H9 (cell line): Measurements from ENCODE around the gene ANKRD30A. TPM values are rescaled to one million over a fixed set of nuclear protein-coding genes. Genes with fewer than 3 reads are reported as not detected.

Experiments
- DNase-seq: peaks from one replicate; pipeline ENCODE4 v3.0.0-alpha.2; 2017
- H2AFZ ChIP-seq: one replicate; pipeline ENCODE4 v1.6.1; 2013; ENCODE audit warnings: mild to moderate bottlenecking, low read length, control low read depth, moderate library complexity
- H2AK5ac ChIP-seq: 2 replicates; pipeline ENCODE4 v1.6.1; 2013; ENCODE audit warnings: low read length, control low read depth, mixed read lengths; ENCODE audit not compliant: insufficient read length
- H2BK120ac ChIP-seq: one replicate; pipeline ENCODE4 v1.6.1; 2013; ENCODE audit warnings: low read depth, mild to moderate bottlenecking, low read length, control low read depth, inconsistent platforms; ENCODE audit not compliant: poor library complexity, severe bottlenecking
- H2BK12ac ChIP-seq: 2 replicates; pipeline ENCODE4 v1.6.1; 2013; ENCODE audit warnings: low read length, control low read depth, mixed read lengths, low read depth; ENCODE audit not compliant: insufficient read length
- H2BK15ac ChIP-seq: 2 replicates; pipeline ENCODE4 v1.6.1; 2013; ENCODE audit warnings: low read depth, low read length, control low read depth
- H2BK20ac ChIP-seq: one replicate; pipeline ENCODE4 v1.6.1; 2013; ENCODE audit warnings: low read depth, mild to moderate bottlenecking, low read length, control low read depth, inconsistent platforms; ENCODE audit not compliant: poor library complexity, severe bottlenecking
- H2BK5ac ChIP-seq: 2 replicates; pipeline ENCODE4 v1.6.1; 2013; ENCODE audit warnings: low read length, control low read depth, mixed read lengths; ENCODE audit not compliant: insufficient read length
- H3K14ac ChIP-seq: 2 replicates; pipeline ENCODE4 v1.6.1; 2013; ENCODE audit warnings: low read length, control low read depth; ENCODE audit not compliant: insufficient read depth
- H3K18ac ChIP-seq: 2 replicates; pipeline ENCODE4 v1.6.1; 2013; ENCODE audit warnings: low read depth, mild to moderate bottlenecking, mixed read lengths, low read length, control low read depth; ENCODE audit not compliant: insufficient read length
- H3K23ac ChIP-seq: 2 replicates; pipeline ENCODE4 v1.6.1; 2013; ENCODE audit warnings: low read length, control low read depth, mixed read lengths, low read depth; ENCODE audit not compliant: insufficient read length
- H3K23me2 ChIP-seq: 2 replicates; pipeline ENCODE4 v1.6.1; 2013; ENCODE audit warnings: low read depth, mild to moderate bottlenecking, mixed read lengths, low read length, control low read depth; ENCODE audit not compliant: insufficient read length, poor library complexity, severe bottlenecking
- H3K27ac ChIP-seq: 2 replicates; pipeline ENCODE4 v1.5.1; 2013; ENCODE audit warnings: low read length, control low read depth, mixed read lengths, low read depth; ENCODE audit not compliant: insufficient read length
- H3K27me3 ChIP-seq: 2 replicates; pipeline ENCODE4 v1.6.1; 2013; ENCODE audit warnings: low read length, control low read depth, inconsistent platforms; ENCODE audit not compliant: insufficient read depth
- H3K4ac ChIP-seq: 2 replicates; pipeline ENCODE4 v1.6.1; 2013; ENCODE audit warnings: low read depth, mild to moderate bottlenecking, control low read depth, inconsistent platforms, low read length, moderate library complexity
- H3K4me1 ChIP-seq: 2 replicates; pipeline ENCODE4 v1.6.1; 2013; ENCODE audit warnings: low read length, control low read depth, inconsistent platforms; ENCODE audit not compliant: insufficient read depth
- H3K4me2 ChIP-seq: 2 replicates; pipeline ENCODE4 v1.6.1; 2013; ENCODE audit warnings: low read length, control low read depth, mixed read lengths; ENCODE audit not compliant: insufficient read length, insufficient read depth
- H3K56ac ChIP-seq: 2 replicates; pipeline ENCODE4 v1.6.1; 2013; ENCODE audit warnings: low read depth, mild to moderate bottlenecking, mixed read lengths, low read length, control low read depth; ENCODE audit not compliant: insufficient read length
- H3K79me1 ChIP-seq: 2 replicates; pipeline ENCODE4 v1.6.1; 2013; ENCODE audit warnings: low read depth, mild to moderate bottlenecking, moderate library complexity, low read length, control low read depth, inconsistent platforms; ENCODE audit not compliant: insufficient read depth, poor library complexity, severe bottlenecking
- H3K79me2 ChIP-seq: 2 replicates; pipeline ENCODE4 v1.6.1; 2013; ENCODE audit warnings: low read length, control low read depth, inconsistent platforms; ENCODE audit not compliant: insufficient read depth
- H3K9ac ChIP-seq: 2 replicates; pipeline ENCODE4 v1.6.1; 2013; ENCODE audit warnings: low read length, control low read depth, mixed read lengths; ENCODE audit not compliant: insufficient read length; ENCODE audit errors: extremely low read depth
- H3K9me3 ChIP-seq: one replicate; pipeline ENCODE4 v1.6.1; 2013; ENCODE audit warnings: low read depth, low read length, inconsistent platforms; ENCODE audit not compliant: control insufficient read depth
- H3T11ph ChIP-seq: one replicate; pipeline ENCODE4 v1.6.1; 2013; ENCODE audit warnings: mild to moderate bottlenecking, low read length, control low read depth, inconsistent platforms
- H4K20me1 ChIP-seq: one replicate; pipeline ENCODE4 v1.6.1; 2013; ENCODE audit not compliant: control insufficient read depth, insufficient read length, insufficient read depth
- H4K5ac ChIP-seq: 2 replicates; pipeline ENCODE4 v1.6.1; 2013; ENCODE audit warnings: low read depth, mild to moderate bottlenecking, mixed read lengths, low read length, control low read depth; ENCODE audit not compliant: insufficient read length
- H4K8ac ChIP-seq: replicated peaks from 2 replicates; pipeline ENCODE4 v1.6.1; 2013; ENCODE audit warnings: low read length, control low read depth, mixed read lengths, low read depth; ENCODE audit not compliant: insufficient read length
- H4K91ac ChIP-seq: 2 replicates; pipeline ENCODE4 v1.6.1; 2013; ENCODE audit warnings: low read depth, mild to moderate bottlenecking, moderate library complexity, mixed read lengths, low read length, control low read depth; ENCODE audit not compliant: insufficient read length
- H3K27ac Mint-ChIP-seq, 3 experiments: 2 replicates in 2 of 3; 3 replicates in 1 of 3; pipeline ENCODE4 v1.8.0; 2020 to 2021; ENCODE audit warnings: mixed read lengths in 3 of 3, mild to moderate bottlenecking in 1 of 3, moderate library complexity in 1 of 3
- H3K27me3 Mint-ChIP-seq: 2 replicates; pipeline ENCODE4 v1.8.0; 2021; ENCODE audit warnings: low read depth, mild to moderate bottlenecking, moderate library complexity, mixed read lengths
- H3K36me3 Mint-ChIP-seq, 3 experiments: 2 replicates in 2 of 3; 3 replicates in 1 of 3; pipeline ENCODE4 v1.8.0; 2020 to 2021; ENCODE audit warnings: low read depth in 3 of 3, mixed read lengths in 3 of 3; ENCODE audit not compliant: insufficient read depth in 1 of 3
- H3K4me1 Mint-ChIP-seq, 2 experiments: 2 replicates each; pipeline ENCODE4 v1.8.0; 2020; ENCODE audit warnings: mixed read lengths in 2 of 2
- H3K4me3 Mint-ChIP-seq, 2 experiments: 2 replicates in 1 of 2; 3 replicates in 1 of 2; pipeline ENCODE4 v1.8.0; 2020 to 2021; ENCODE audit warnings: mild to moderate bottlenecking in 2 of 2, mixed read lengths in 2 of 2, moderate library complexity in 1 of 2
- H3K9me3 Mint-ChIP-seq, 2 experiments: 2 replicates in 1 of 2; 3 replicates in 1 of 2; pipeline ENCODE4 v1.8.0; 2020; ENCODE audit warnings: mild to moderate bottlenecking in 2 of 2, mixed read lengths in 2 of 2, moderate library complexity in 1 of 2
- WGBS: extraction: QIAGEN DNeasy Blood & Tissue Kit; methylation state at CpG from one replicate; pipeline ENCODE4 v1.1.7; 2013; ENCODE audit warnings: missing lambda C conversion rate, low lambda C conversion rate, mixed read lengths; ENCODE audit not compliant: insufficient read length; ENCODE audit errors: extremely low coverage; 5-methylcytosine and 5-hydroxymethylcytosine counted together
- total RNA-seq: library from RNA; stranded (reverse); gene quantifications from 2 replicates; pipeline ENCODE4 v1.2.1, GENCODE V29; 2021
- TF ChIP-seq, protein P1 (sequence below): fragments of 200-600 bp; sonication (generic); conservative IDR thresholded peaks from 3 replicates; pipeline ENCODE4 v1.8.0; 2021; ENCODE audit warnings: antibody characterized with exemption, mild to moderate bottlenecking

Gene ANKRD30A
- total RNA-seq, 1 experiment from 2014 or later: not detected

GRCh38 chr10:37240223-37240622 lies 114.8 kb downstream of the ANKRD30A start:
- WGBS: no CpG with 5 or more reads among the region's 2 CpGs
- H3K4ac ChIP-seq: no peak overlapping the region
- no peak overlapping the region for H3K23ac ChIP-seq
- no peak overlapping the region for H2BK120ac ChIP-seq
- H3K14ac ChIP-seq: no peak overlapping the region
- no peak overlapping the region for H2AFZ ChIP-seq
- H3K23me2 ChIP-seq: no peaks in the 10 kb centered on the region
- DNase-seq: no peak
- no peak overlapping the region for H4K8ac ChIP-seq
- no peak overlapping the region for H3K9ac ChIP-seq
- no peaks in the 10 kb centered on the region for H3K4me1 ChIP-seq
- no peak overlapping the region for H2AK5ac ChIP-seq
- peaks cover 65 to 73% of the 10 kb centered on the region in 2 experiments for H3K9me3 Mint-ChIP-seq
- no peak overlapping the region for H2BK12ac ChIP-seq
- H3T11ph ChIP-seq: no peak overlapping the region
- no peak overlapping the region for H2BK20ac ChIP-seq
- peaks cover 55% of the 10 kb centered on the region for H3K9me3 ChIP-seq
- TF ChIP-seq, protein P1, sequence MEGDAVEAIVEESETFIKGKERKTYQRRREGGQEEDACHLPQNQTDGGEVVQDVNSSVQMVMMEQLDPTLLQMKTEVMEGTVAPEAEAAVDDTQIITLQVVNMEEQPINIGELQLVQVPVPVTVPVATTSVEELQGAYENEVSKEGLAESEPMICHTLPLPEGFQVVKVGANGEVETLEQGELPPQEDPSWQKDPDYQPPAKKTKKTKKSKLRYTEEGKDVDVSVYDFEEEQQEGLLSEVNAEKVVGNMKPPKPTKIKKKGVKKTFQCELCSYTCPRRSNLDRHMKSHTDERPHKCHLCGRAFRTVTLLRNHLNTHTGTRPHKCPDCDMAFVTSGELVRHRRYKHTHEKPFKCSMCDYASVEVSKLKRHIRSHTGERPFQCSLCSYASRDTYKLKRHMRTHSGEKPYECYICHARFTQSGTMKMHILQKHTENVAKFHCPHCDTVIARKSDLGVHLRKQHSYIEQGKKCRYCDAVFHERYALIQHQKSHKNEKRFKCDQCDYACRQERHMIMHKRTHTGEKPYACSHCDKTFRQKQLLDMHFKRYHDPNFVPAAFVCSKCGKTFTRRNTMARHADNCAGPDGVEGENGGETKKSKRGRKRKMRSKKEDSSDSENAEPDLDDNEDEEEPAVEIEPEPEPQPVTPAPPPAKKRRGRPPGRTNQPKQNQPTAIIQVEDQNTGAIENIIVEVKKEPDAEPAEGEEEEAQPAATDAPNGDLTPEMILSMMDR: no peak
- no peak overlapping the region for H3K4me3 Mint-ChIP-seq
- H4K5ac ChIP-seq: no peak overlapping the region
- H2BK5ac ChIP-seq: no peak overlapping the region
- H3K27me3 ChIP-seq: no peaks in the 10 kb centered on the region
- H3K27me3 Mint-ChIP-seq: no peaks in the 10 kb centered on the region
- no peaks in the 10 kb centered on the region for H4K20me1 ChIP-seq
- H3K56ac ChIP-seq: no peak overlapping the region
- H2BK15ac ChIP-seq: no peak overlapping the region
- peaks cover 8 to 14% (median 10%) of the 10 kb centered on the region in 3 experiments; a peak in 5 of 7 replicates for H3K36me3 Mint-ChIP-seq
- H3K79me2 ChIP-seq: no peaks in the 10 kb centered on the region
- no peak overlapping the region for H3K18ac ChIP-seq
- H3K4me1 Mint-ChIP-seq: no peaks in the 10 kb centered on the region
- H4K91ac ChIP-seq: no peak overlapping the region
- H3K79me1 ChIP-seq: no peaks in the 10 kb centered on the region
- no peak overlapping the region for H3K27ac Mint-ChIP-seq
- H3K4me2 ChIP-seq: no peak overlapping the region
- H3K27ac ChIP-seq: no peak overlapping the region
